ENCODE results near the gene WNT7A. TPM values are rescaled to one million over a fixed set of nuclear protein-coding genes. Genes with fewer than 3 reads are reported as not detected.

Gene WNT7A
- total RNA-seq, 4 donors from 2014 or later = 0.17 TPM; not detected in 3

DNA sequence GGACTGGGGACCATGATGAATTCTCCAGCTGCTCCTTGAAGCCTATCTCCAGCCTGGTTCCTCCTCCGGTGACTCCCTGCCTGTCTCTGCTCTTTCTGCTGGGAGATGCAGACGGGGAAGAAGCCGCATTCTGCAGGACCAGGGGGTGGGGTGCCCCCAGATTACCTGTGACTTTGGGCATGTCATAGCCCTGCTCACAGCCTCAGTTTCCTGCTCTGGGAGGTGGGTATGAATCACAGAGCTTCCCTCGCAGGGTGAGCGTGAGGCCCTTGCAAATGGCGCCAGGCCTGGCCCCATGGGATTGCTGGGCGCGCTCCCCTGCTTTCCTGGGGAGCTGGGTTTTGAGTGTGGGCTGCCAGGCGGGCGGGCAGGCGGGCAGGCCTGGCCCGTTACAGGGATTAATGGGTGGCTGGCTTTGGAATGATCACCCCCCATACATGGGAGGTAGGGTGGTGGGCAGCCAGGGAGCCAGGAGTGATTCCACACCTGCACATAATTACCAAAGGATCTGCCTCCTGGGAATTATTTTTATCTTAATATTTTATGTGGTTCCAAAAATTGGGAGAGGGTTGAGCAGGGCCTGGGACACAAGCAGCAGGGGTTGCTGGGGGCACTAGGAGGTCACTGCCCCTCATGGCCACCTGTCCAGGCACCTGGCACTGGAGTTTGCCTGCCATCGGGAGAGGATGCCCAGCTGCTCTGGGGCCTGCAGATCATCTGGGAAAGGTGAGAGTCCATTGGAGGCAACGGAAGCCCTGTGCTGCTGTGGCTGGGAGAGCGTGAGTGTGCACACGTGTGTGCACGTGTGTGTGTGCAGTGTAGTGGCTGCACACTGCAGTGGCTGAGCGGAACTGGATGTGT lies 106.8 kb downstream of the WNT7A start:
- no peak for TF ChIP-seq CTCF (IDR thresholded peaks at IDR 0.05; ENCODE audit: low read depth)

DNA sequence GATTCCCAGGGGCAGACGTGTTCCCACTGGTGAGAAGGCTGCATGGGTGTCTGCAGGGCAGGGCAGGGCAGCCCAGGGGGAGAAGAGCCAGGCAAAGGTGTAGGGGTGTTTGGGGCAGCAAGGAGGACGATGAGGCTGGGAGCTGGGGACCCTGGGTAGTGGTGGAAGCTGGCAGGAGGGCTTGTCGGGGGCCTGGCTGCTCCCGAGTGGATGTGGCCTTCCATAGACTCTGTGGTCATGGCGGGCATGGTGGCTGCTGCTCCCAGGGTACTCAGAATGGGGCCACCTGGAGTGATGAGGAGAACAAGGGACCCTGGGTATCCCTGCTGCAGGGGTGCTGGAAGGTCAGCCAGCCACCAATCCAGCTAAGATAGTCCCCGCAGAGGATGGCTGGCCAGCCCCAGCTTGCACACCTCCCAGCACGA lies 107.5 kb downstream of the WNT7A start:
- TF ChIP-seq CTCF (IDR thresholded peaks at IDR 0.05; ENCODE audit: low read depth) = no peak

GRCh38 chr3:13771496-13771895 lies 108.4 kb downstream of the WNT7A start:
- TF ChIP-seq CTCF (IDR thresholded peaks at IDR 0.05; ENCODE audit: low read depth) = no peak

DNA sequence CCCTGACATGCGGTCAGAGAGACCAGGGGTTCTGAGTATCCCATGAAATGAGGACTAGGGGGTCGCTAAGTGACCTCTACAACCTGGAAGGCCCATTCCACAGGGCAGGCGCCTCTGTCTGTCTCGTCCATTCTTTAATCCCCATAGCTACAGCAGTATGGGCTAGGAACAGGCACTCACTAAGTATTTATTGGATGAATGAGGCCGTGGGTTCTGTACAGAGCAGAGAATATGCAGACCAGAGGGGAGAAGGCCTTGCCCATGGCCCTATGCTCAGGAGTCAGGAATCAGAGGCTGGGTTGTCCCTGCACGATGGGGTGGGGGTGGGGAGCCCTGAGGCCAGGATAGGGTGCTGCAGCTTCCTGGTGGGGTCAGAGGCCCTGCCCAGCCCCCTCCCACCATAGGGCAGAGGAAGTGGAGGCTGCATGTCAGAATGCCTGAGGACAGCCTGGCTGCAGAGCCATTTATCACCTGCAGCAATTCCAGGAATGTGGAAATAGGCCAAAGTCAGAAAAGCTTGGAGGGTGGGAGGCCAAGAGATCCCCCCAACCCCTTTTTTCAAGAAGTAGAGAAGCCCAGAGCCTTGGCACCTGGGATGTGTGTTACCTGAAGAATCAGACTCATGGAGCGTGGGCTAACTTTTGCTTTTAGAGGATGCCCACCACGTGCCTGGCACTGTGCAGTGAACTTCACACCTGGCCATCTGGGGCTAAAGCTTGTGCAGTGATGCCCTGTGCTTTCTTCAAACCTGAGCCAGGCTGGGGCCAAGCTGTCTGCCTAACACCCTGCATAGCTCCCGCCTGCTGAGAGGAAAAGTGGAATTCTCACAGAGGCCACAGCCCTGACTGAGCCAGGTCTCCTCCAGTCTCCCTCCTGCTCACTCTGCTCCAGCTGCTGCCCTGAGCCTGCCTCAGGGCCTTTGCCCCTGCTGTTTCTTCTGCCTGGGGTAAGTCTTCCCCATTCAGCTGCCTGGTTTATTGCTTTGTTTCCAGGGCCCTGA lies 109.4 kb downstream of the WNT7A start:
- TF ChIP-seq CTCF (IDR thresholded peaks at IDR 0.05; ENCODE audit: low read depth) = no peak

DNA sequence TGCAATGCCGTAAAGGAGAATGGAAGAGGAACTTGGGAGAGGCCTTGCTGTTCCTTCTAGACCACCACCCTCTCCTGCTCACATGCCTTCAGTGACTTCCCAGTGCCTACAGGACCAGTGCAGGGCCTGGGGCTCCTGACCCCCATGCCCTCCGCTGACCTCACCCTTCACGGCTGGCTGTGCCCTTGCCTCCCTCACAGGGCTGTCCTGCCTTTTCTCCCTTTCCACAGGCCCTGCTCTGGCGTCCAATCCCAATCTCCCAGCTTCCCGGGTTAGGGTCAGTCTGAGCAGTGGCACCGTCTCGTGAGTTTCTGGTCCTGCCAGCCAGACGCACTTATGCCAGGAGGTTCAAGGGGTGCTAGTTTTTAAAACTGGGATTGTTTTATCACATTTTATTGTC lies 110.4 kb downstream of the WNT7A start:
- no peak for TF ChIP-seq CTCF (IDR thresholded peaks at IDR 0.05; ENCODE audit: low read depth)

DNA sequence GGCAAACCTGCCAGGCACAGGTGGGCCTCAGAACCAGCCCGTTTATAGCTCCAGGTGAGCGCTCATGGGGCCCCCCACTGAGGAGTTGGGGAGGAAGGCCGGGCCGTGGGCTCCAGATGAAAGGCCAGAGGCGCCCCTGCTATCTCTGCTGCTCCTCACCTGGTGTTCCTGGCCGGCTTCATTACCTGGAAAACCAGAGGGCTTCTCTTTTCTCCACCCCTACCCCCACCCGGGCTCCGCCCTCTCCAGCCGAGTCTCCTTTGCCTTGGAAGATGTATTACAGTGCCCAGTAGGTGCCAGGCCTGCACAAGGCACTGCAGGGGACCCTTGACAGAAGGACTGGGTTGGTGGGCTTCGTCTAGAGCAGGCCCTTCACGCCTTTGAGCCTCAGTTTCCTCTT lies 111.4 kb downstream of the WNT7A start:
- no peak for TF ChIP-seq CTCF (IDR thresholded peaks at IDR 0.05; ENCODE audit: low read depth)

DNA sequence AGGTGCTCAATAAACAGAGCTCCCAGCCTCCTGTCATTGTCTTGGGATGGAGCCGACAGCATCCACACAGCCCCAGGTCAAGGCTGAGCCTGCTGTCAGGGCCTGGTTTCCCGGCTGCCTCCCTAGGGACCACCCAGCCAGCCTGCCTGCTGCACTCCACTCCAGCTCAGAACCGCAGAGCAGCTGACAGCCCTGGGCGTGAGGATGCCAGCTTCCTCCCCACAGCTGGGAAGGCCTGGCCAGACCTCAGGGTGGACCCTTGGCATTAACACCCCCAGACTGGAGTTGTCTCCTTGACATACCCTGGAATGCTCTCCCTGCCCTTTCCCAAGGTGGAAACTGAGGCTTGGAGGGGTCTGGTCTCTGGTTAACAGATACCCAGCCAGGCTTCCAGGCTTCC lies 112.0 kb downstream of the WNT7A start:
- no peak for TF ChIP-seq CTCF (IDR thresholded peaks at IDR 0.05; ENCODE audit: low read depth)

All from subcutaneous adipose tissue (tissue), 4 donors.